HL-60 (cell line): ENCODE results near the gene KRT35.

Source experiments
- DNase-seq, 2 experiments: peaks; one replicate each; pipeline ENCODE4 v3.0.0-alpha.2; 2010 to 2020; ENCODE audit warnings: low read depth in 1 of 2, low spot score in 1 of 2
- H3K27ac ChIP-seq: fragments of 250-450 bp; sonication (Bioruptor Pico); replicated peaks from 2 replicates; pipeline ENCODE4 v1.5.1; 2020; ENCODE audit warnings: mild to moderate bottlenecking, moderate library complexity
- H3K27me3 ChIP-seq: fragments of 250-450 bp; sonication (Bioruptor Pico); 2 replicates; pipeline ENCODE4 v1.5.1; 2021; ENCODE audit warnings: mild to moderate bottlenecking, moderate library complexity; ENCODE audit not compliant: insufficient read depth, poor library complexity, severe bottlenecking
- H3K4me3 ChIP-seq: replicated peaks from 2 replicates; pipeline ENCODE4 v1.5.1; 2011; ENCODE audit warnings: mild to moderate bottlenecking, control low read depth, low read length; ENCODE audit not compliant: insufficient read depth
- GABPA ChIP-seq: IDR thresholded peaks from 2 replicates; pipeline ENCODE4 v1.6.1; 2012; ENCODE audit warnings: low read depth
- POLR2AphosphoS5 ChIP-seq: IDR thresholded peaks from 2 replicates; pipeline ENCODE4 v1.6.1; 2012; ENCODE audit warnings: low read depth
- REST ChIP-seq: IDR thresholded peaks from 2 replicates; pipeline ENCODE4 v1.6.1; 2012; ENCODE audit warnings: low read depth; ENCODE audit not compliant: insufficient replicate concordance
- SPI1 ChIP-seq: IDR thresholded peaks from 2 replicates; pipeline ENCODE4 v1.6.1; 2012; ENCODE audit warnings: low read depth, mild to moderate bottlenecking, borderline replicate concordance
- long read RNA-seq: library from polyadenylated mRNA; unstranded; transcript quantifications from one replicate; pipeline ENCODE4 v2.0.0, GENCODE V29; 2020
- TF ChIP-seq, protein P1 (sequence below): IDR thresholded peaks from one replicate; pipeline ENCODE4 v1.5.1; 2011; ENCODE audit warnings: low read length, control low read depth, inconsistent platforms; ENCODE audit not compliant: insufficient read depth

The KRT35 gene
- long read RNA-seq: 0 reads

DNA sequence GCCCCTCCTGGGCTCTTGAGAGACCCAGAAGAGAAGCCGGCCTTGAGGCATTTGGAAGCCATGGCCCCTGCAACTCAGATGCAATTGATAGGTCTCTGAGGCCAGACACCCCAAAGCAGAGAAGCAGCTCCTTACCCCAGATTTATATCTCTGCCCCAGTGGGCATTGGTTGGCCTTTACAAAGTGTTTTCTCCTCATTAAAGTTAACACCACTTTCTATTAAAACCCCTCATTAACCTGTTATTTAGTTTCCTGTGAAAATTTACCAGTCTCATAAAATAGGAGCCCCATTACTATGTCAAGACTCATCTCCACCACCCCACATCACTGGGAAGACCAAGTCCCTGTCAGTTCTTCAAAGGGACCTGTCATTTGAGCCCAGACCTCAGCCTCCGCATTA is at the start of gene KRT35:
Gene KRT35 (minus strand): TSS at position 116 of the 400 bp plus-strand sequence. CDS start 54 bp downstream, at position 62.
- no peak for DNase-seq
- no peak within 1 kb of the TSS for H3K4me3 ChIP-seq
- H3K27ac ChIP-seq: no peak within 1 kb of the TSS
- H3K27me3 ChIP-seq: no peaks in the 10 kb centered on the region
- TF ChIP-seq SPI1 (no peak), GABPA (no peak), POLR2AphosphoS5 (no peak)

DNA sequence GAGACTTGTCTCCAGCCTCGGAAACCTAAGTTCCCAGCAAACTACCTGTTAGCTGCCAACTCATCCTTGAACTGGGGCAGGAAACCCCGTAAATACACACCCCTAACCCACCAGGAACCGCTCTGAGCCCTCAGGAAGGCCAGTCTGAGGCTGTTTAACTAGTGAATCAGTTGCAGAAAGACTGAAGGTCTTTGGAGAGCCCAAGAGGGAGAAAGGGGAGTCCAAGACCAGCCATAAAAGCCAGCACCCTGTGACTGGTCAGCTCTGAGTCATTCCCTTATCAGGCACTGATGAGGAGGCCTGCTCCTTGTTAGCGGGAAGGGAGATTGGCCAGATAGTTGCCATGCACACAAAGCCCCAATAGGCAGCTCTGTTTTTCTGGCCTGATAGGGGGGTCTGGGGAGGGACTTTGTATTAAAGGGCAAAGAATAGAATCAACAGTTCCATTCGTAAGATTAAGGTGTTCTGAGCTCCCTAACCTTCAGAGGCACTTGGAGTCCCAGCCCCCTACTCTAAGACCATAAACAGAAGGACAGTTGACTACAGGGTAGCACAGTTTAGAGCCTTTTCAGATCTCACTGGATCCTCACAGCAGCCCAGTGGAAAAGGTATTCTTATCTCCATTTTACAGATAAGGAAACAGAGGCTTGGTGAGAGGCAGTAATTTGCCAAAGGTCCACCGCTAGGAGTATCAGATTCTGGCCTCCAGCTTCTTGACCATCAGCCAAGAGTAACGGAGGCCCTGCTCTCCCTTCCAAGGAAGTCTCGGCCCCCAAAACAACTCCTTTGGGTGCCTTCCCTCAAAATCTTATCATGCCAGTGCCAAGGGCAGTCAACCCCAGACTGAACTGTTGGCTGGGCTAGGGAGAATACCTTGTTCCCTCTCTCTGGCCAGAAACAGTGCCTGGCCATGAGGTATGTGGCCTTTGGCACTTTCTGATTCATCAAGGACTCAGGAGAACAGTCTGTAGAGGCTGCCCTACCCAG is 49.4 kb upstream of the KRT35 start:
- DNase-seq: no peak
- H3K27ac ChIP-seq: no peak overlapping the region
- H3K27me3 ChIP-seq: peaks cover 34% of the 10 kb centered on the region
- H3K4me3 ChIP-seq: no peak overlapping the region
- TF ChIP-seq POLR2AphosphoS5: no peak
- TF ChIP-seq REST: no peak
- TF ChIP-seq GABPA: no peak
- TF ChIP-seq SPI1: no peak
- TF ChIP-seq, protein P1, sequence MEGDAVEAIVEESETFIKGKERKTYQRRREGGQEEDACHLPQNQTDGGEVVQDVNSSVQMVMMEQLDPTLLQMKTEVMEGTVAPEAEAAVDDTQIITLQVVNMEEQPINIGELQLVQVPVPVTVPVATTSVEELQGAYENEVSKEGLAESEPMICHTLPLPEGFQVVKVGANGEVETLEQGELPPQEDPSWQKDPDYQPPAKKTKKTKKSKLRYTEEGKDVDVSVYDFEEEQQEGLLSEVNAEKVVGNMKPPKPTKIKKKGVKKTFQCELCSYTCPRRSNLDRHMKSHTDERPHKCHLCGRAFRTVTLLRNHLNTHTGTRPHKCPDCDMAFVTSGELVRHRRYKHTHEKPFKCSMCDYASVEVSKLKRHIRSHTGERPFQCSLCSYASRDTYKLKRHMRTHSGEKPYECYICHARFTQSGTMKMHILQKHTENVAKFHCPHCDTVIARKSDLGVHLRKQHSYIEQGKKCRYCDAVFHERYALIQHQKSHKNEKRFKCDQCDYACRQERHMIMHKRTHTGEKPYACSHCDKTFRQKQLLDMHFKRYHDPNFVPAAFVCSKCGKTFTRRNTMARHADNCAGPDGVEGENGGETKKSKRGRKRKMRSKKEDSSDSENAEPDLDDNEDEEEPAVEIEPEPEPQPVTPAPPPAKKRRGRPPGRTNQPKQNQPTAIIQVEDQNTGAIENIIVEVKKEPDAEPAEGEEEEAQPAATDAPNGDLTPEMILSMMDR: no peak

DNA sequence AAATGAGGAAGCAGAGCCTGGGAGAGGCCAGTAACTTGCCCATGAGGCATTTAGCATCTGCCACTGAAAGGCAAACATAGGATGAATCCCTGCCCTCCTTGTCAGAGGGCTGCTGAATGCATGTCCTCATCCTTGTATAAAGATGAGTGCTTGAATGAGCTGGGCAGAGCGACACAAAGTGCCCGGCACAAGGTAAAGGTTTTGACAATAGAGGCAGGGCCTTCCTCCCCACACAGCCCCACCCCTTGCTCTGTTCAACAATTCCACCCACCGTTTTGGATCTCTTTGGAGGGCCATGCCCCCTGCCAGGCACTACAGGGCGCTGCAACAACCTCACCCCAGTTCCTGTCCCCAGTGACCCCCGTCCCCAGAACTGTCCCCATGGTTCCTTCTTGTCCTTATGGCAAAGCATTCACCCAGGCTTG is 48.6 kb upstream of the KRT35 start:
- Histone ChIP-seq H3K27me3 (peaks cover 34% of the 10 kb centered on the region), H3K27ac (no peak overlapping the region), H3K4me3 (no peak overlapping the region)
- no peak for DNase-seq
- TF ChIP-seq POLR2AphosphoS5 (no peak), SPI1 (no peak), GABPA (no peak), REST (no peak)
- TF ChIP-seq, protein P1: no peak

GRCh38 chr17:41528959-41529353 is 48.0 kb upstream of the KRT35 start:
- H3K27ac ChIP-seq: no peak overlapping the region
- DNase-seq: no peak
- no peak overlapping the region for H3K4me3 ChIP-seq
- no peak for TF ChIP-seq SPI1
- TF ChIP-seq POLR2AphosphoS5: no peak
- TF ChIP-seq GABPA: no peak
- no peak for TF ChIP-seq REST
- TF ChIP-seq, protein P1: no peak
- H3K27me3 ChIP-seq: peaks cover 34% of the 10 kb centered on the region
